Measurements from ENCODE around the gene PRKG1.

PRKG1 gene

DNA sequence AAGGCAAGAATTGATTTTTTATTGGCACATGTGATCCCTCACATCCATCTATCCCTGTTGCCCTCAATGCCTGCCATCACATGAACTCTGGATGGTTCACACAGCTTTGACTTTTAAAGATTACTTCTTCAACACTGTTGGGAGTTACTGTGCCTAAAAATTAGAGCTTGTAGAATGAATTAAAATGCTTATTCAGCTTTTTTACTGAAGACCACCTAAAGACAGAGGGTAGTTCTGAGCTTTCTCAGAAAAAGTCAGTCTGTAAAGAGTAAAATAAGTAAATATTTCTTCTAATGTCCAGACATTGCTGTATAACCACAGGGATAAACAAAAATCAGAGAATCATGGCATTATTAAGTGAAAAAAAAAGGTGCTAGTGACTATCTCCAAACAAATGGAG lies 718.4 kb downstream of the PRKG1 start:
- no peak for DNase-seq (ENCODE audit: low read depth, low spot score)

DNA sequence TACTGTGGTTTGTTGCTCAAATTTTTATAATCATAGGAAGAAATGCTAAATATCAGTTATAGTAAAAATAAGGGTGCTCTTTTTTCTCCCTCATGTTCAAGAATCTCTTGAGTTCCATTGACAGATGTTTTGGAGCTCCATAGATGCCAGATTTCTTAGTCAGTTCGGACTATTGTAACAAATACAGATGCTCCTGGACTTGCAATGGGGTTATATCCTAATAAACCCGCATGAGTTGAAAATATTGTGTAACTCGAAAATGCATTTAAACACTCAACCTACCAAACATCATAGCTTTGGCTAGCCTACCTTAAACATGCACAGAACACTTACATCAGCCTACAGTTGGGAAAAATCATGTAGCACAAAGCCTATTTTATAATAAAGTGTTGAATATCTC lies 725.8 kb downstream of the PRKG1 start:
- no peak for DNase-seq (ENCODE audit: low read depth, low spot score)

DNA sequence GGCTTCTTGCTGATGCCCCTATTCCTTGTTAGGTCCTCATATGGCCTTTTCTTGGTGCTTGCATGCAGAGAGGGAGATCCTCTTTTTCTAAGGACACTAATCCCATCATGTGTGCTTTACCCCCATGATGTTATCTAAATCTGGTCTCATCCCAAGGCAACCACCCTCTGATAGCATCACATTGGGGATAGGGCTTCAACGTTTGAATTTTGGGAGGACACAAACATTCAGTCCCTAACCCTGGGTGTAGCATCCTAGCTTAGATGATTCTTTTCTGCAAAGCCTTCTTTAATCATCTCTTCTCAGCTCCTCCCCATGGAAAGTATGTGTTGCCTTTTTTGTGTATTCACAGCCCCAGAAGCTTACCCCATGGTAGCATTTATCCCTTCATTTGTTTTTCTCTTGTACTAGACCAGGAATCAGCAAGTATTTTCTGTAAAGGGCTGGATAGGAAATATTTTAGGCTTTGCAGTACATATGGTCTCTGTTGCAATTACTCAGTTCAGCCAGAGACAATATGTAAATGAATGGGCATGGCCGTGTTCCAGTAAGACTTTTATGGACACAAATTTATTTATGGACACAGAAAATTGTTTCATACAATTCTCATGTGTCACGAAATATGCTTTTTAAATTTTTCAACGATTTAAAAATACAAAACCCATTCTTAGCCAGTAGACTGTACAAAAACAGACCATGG lies 726.6 kb downstream of the PRKG1 start:
- DNase-seq (ENCODE audit: low read depth, low spot score): no peak

DNA sequence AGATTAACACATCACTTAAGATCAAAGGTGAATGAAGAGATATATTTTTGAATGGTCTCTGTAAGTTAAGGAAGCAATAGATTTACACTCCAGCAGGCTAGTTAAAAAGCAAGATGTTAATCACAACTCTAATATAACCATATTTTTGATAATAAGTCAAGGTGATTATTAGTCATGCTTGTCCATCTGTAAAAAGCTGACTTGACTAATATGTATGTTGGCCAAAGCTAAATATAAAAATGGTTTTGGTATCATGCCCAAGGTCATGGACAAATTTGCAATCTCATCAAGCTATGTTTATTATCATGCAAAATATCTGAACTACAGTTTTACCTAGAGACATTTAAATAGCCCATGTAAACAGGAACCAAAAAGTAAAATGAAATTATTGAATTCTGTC lies 727.7 kb downstream of the PRKG1 start:
- no peak for DNase-seq (ENCODE audit: low read depth, low spot score)

DNA sequence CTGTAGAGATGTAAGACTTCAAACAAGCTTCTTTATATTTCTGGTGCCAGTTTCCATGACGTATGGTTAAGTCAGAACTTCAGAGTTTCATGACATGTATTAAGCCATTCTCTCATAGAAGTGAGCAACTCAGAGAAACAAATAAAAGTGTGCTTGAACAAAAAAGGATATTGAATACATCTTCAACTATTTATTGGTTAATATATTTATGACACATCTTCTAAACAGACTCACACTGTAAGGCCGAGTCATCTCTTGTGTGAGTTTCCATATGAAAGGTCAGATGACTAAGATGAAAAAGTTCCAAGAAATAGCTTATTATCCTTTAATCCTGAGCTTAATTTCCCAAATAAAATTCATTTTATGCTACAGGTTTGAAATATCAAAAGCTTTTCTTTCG lies 730.6 kb downstream of the PRKG1 start:
- no peak for DNase-seq (ENCODE audit: low read depth, low spot score)

DNA sequence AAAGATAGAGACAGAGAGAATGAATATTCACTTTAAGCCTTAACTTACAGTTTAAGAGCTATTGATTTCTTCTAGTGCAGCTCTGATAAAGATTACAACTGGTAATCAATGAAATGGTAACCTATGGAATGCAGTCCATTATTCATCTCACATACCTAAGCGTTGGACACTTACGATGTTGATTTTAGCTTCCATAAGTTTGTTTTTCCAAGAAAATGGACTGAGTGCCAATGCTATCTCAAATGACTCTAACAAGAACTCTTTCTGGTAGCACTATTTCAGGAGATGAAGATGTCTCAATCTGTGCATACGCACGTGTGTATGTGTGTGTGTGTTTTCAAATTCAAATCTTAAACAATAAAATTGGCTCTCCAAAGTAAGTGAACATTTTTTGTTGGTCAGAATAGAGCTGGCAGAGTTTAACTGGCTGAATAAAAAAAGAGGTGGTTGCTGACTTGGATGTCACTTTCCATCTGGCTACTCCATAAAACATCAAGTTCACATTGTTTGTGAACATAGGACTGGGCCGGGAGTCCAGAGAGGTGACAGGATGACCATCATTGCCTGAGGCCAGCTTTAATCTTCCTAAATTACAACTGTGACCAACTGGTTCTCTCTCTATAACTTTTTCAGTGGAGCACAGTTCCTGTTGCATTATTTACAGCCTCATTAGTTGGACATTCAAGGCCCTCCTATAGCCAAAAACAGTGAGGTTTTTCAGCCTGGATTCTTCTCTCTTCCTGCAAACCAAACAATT lies 732.0 kb downstream of the PRKG1 start:
- DNase-seq (ENCODE audit: low read depth, low spot score): no peak

DNA sequence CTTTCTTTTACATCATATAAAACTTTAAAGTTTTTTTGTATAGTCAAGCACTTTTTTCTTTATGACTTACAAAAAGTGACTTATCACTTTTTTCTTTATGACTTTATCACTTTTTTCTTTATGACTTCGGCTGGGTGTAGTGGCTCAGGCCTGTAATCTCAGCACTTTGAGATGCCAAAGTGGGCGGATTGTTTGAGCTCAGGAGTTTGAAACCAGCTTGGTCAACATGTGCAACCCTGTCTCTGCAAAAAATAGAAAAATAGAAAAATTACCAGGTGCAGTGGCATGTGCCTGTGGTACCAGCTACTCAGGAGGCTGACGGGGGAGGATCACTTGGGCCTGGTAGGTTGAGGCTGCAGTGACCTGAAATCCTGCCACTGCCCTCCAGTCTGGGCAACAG lies 733.9 kb downstream of the PRKG1 start:
- no peak for DNase-seq (ENCODE audit: low read depth, low spot score)

DNA sequence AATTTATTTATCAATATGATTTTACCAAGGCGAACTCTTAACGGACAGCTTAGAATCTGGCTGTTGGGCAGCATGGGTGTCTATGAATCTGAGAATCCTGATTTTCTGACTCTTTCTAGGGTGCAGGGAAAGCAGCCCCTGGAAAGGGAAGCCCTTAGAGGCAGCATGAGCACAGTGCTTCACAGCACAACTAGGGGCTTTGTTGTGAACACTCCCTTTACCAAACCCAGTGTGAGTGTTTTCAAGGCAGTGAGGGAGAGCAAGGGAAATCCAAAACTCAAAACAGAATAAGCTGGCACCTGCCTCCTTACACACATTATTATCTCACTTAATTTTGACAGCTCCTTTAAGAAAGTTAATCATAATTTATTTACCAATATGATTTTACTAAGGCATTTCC lies 741.4 kb downstream of the PRKG1 start:
- DNase-seq (ENCODE audit: low read depth, low spot score): no peak

DNA sequence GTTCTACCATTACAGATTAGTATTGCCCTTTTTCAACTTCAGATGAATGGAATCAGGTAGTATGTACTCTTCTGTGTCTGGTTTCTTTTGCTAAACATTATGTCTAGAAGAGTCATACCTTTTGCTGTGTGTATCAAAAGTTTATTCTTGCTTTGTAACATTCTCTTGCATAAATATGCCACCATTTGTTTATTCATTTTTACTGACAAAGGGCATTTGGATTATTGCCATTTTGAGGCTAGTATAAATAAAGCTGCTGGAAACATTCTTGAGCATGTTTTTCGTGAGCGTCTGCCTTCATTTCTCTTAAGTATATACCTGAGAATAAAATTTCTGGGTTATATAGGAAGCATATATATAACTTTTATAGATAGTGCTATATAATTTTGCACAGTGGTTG lies 746.8 kb downstream of the PRKG1 start:
- DNase-seq (ENCODE audit: low read depth, low spot score): no peak

DNA sequence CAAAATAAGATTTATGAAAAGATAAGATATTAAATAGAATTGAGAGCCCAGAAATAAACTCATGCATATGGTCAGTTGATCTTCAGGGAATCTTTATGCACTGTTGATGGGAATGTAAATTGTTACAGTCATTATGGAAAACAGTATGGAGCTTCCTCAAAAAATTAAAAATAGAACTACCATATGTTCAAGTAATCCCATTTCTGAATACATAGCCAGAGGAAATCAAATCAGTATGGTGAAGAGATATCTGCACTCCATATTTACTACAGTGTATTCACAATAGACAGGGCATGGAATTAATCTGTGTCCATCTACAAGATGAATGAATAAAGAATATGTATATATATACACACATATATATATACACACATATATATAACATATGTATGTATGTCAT lies 747.5 kb downstream of the PRKG1 start:
- DNase-seq (ENCODE audit: low read depth, low spot score): no peak

DNA sequence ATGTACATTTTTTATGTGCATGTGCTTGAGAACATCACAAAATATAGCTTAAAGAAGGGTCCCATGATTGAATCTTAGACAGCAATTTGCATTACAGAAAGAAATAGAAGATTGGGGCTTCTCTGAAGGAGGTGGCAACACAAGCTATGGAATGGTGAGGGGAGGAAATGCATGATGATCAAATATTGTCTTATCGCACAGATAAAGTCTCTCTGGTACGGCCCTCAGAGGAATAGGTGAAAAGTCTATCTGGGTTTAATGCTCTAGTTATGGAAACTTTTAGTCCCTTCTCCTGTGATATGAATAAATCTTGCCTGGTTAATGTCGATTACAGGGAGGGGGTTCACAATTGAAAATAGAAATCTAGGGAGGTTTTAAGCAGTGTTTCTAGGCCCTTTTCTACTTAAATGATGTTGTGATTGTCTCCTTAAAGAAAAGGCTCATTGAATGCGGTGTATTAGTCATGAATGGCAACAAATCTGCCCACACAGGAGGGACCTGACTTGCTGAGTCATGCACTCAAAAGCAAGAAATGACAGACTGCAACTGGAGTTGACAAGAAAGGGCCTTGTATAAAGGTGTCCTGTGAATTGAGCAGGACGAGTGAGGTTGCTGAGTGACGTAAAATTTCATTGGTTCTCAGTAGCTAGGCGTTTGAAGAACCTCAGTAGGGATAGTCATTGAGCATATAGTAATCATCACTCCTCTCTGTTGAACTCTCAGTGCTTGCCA lies 758.5 kb downstream of the PRKG1 start:
- DNase-seq (ENCODE audit: low read depth, low spot score): no peak

DNA sequence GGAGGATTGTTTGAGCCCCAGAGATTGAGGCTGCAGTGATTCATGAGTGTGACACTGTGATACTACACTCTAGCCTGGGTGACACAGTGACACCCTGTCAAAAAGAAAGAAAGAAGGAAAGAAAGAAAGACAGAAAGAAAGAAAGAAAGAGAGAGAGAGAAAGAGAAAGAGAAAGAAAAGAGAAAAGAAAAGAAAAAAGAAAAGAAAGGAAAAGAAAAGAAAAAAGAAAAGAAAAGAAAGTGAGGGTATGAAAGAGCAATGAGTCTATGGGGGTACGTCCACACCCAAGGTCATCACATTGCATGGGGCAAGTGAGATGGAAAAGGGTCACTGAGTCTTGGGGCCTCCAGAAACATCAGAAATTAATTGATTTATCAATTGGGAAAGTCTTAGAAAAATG lies 760.3 kb downstream of the PRKG1 start:
- DNase-seq (ENCODE audit: low read depth, low spot score): no peak

DNA sequence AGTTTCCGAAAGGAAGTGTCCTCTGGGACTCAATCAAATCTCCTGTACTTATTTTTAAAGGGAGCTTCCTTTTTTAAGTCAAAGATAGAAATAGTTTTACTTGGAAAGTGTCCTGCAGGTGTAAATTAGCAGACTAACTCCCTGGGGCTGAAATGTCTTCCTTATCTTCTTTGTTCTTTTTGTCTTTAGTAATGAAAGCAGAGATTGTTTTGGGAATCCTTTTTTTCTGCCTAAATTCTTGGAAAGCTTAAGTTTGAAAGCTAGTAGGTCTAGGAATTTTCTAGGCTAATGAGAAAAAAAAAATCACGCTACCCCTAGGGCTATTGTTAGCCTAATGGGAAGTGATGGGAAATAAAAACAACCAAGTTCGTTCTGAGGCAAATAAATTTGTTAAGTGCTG lies 764.2 kb downstream of the PRKG1 start:
- no peak for DNase-seq (ENCODE audit: low read depth, low spot score)

DNA sequence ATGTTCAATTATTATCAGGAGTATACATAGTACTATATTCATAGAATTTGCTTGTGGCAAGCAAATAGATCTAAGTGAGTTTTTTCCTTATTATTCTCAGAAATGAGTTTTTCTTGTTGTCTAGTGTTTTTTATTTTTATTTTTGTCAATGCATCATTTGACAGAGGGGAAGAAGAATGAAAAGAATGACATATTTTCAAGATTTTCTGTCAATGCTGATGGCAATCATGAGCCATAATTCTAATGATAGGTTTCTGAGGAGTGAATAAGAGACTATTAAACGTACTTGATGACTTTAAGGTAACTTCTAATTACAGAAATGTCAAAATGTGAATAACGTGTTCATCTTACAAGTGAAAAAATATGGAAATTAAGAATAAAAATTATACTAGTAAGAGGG lies 769.7 kb downstream of the PRKG1 start:
- no peak for DNase-seq (ENCODE audit: low read depth, low spot score)

DNA sequence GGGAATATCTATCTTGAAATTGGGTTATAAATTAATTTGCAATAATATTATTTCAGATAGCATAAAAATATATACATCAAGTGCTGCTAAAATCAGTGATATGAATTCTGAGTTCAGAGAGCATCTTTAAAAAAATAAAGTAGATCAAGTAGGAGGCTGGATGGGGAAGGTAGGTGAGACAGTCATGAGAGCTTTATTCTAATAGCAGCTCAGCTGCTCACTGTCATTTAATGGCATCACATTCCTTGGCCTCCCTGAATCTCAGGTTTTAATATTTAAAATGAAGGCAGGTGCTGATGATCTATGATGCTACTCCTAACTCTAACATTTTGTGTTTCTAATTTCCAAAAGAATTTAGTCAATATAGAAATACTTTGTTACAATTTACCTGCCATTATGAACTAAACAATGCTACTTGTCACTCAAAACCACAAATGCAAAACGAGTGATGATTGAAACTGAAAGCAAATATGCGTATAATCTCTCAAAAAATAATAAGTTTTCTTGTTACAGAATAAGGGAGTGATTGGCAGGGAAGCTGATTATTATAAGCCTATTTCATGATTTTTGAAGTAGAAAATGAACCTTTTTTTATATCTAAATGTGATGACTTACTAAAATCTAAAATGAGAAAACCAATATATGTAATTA lies 772.7 kb downstream of the PRKG1 start:
- no peak for DNase-seq (ENCODE audit: low read depth, low spot score)

DNA sequence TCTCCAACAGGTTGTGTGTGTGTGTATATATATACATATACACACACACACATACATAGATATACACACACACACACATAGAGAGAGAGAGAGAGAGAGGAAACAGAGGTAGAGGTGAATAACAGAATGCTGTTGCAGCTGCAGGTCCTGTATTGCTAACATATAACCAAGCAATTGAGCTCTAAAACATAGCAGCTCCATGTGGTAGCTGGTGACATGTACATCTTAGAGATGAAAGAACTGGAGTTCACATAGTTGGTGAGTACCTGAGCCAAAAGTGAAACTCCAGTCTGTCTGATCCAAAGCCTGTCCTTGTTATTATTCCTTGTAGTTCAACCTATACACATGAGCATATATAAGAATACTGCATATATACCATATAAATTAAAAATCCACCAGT lies 778.0 kb downstream of the PRKG1 start:
- no peak for DNase-seq (ENCODE audit: low read depth, low spot score)

DNA sequence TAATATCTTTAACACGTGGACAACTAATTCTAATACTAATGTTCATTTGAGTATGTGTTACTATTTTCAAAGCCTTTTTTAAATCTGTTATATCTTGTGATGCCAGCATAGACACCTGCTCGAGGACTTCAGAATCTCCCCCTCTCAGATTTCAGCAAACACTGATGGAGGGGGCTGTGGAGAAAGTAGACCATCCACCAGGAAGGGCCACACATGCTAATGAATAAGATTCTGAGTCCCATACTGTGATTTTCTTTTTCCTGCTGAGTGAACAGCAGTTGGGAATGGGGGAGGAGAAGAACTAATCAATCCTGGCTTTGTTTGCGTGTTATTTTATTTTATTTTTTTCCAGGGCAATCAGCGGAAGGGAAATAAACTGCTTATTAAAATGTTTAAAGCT lies 783.0 kb downstream of the PRKG1 start:
- DNase-seq (ENCODE audit: low read depth, low spot score): no peak

DNA sequence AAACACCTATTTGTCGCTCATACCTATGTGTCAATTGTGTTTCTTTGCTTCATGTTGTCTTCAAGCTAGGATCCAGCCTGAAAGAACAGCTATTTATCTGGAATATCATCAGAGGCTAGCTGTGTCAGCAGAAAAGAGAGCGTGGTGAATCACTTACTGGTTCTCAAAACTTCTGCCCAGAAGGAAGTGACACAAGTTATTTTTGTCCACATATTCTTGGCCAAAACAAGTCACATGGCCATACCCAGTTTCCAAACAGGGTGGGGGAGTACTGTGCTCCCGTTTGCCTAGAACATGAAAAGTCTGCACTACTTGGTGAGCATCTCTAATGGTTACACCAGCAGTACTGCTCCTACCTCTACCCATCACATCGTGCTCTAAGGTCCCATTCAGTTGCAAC lies 786.0 kb downstream of the PRKG1 start:
- no peak for DNase-seq (ENCODE audit: low read depth, low spot score)

DNA sequence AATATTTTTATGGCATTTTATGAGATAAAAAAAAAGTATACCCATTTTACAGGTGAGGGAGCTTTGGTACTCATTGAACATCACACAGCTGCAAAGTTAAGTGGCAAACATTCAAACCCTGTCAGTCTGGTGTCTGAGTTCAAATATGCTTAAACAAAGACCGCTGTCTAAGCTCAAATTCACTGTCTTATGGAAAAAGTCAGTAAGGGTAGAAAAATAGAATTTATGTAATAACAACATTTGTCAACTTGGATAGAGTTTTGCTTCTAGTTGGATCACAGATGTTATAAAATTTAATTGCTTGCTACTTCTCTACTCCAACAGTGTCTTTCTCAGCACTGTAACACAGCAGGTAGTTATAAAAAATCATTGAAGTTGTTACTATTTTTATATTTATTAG lies 786.8 kb downstream of the PRKG1 start:
- DNase-seq (ENCODE audit: low read depth, low spot score): no peak

DNA sequence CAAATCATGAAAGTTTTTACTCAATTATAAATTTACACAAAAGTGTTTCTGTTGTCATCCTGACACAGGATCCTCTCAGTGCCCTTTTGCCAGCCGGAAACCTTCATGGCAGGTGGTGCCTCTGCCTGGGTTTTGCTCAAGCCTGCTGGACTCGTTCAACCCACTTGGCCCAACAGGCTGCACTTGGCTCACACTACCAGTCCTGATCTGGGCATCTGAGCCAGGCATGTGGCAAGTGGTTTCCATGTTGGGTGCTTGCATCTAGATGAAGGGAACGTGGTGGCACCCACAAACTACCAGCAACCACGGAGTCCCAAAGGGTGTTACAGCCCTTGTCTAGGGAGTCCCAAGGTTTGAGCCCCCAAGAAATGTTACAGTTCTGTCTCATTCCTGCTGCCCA lies 787.4 kb downstream of the PRKG1 start:
- DNase-seq (ENCODE audit: low read depth, low spot score): no peak

DNA sequence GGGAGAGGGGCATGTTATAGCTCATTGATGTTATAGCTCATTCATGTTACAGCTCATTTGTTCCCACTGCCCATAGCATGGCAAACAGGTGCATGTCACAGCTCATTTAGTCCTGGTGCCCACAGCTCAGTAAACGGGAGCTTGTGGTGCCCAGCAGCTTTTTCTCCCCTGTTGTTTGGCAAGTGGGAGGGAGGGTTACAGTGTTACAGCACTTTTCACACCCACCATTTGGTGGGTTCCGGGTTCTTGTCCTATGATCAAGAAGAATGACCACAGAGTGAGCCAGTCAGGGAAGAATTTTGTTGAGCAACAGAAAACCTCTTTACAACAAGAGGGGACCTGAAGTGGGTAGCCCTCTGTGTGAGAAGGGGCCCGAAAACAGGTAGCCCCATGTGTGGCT lies 787.9 kb downstream of the PRKG1 start:
- no peak for DNase-seq (ENCODE audit: low read depth, low spot score)

DNA sequence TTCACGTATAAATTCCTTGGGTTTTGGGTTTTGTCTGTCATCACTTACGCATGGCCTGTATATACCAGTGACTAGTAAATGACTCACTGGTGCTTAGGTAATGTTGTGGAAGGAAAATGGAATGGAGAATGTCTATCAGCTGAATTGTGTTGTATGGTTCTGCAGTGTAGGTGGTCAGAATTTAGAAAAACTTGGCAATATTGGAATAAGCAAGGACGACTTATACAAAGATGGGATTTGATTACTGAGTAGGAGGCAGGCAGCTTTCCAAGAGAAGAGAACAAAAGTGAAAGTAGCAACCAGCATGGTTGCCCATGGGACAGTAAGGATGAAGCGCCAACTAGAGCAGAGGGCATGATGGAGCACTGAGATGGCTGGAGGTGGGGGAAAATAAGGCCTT lies 793.7 kb downstream of the PRKG1 start:
- DNase-seq (ENCODE audit: low read depth, low spot score): no peak
